Suppressor macrophage treated with lipopolysaccharide for 1 hour (primary cell): ENCODE results near the gene ELP2.

ENCODE experiments used
- DNase-seq, 3 donors: peaks; one replicate each; pipeline ENCODE4 v3.0.0-alpha.2; 2020 to 2022

ELP2 gene

GRCh38 chr18:36167692-36168218 lies 38.1 kb downstream of the ELP2 start:
- DNase-seq, result no peak

- peak in 1 of 3 donors; percentile 2 for DNase-seq
These were observed 38.6 kb downstream of the ELP2 start for GRCh38 chr18:36168296-36168695.

GRCh38 chr18:36169938-36170337 lies 40.2 kb downstream of the ELP2 start:
- DNase-seq, result no peak

GRCh38 chr18:36175481-36175880 lies 45.8 kb downstream of the ELP2 start:
- no peak for DNase-seq

GRCh38 chr18:36176177-36176584 lies 46.5 kb downstream of the ELP2 start:
- no peak for DNase-seq

- DNase-seq, result no peak
These were observed 47.0 kb downstream of the ELP2 start for GRCh38 chr18:36176711-36177110.

- DNase-seq, result no peak
These were observed 48.2 kb downstream of the ELP2 start for GRCh38 chr18:36177913-36178312.

GRCh38 chr18:36179562-36180355 lies 50.1 kb downstream of the ELP2 start:
- peak; percentile 19 to 75 (median 40) for DNase-seq

GRCh38 chr18:36181441-36181840 lies 51.7 kb downstream of the ELP2 start:
- no peak for DNase-seq

GRCh38 chr18:36181898-36182506 lies 52.3 kb downstream of the ELP2 start:
- no peak for DNase-seq

GRCh38 chr18:36183033-36183432 lies 53.3 kb downstream of the ELP2 start:
- DNase-seq, result no peak

GRCh38 chr18:36183987-36184386 lies 54.3 kb downstream of the ELP2 start:
- no peak for DNase-seq

- DNase-seq, result no peak
These were observed 55.5 kb downstream of the ELP2 start for GRCh38 chr18:36185157-36185556.

GRCh38 chr18:36185901-36186460 lies 56.3 kb downstream of the ELP2 start:
- DNase-seq, result no peak

GRCh38 chr18:36186461-36187192 lies 56.9 kb downstream of the ELP2 start:
- DNase-seq, result peak; percentile 33 to 63 (median 34)

GRCh38 chr18:36187193-36187825 lies 57.6 kb downstream of the ELP2 start, which contains the start of gene MOCOS:
MOCOS (plus strand) TSS chr18:36187497; CDS start chr18:36187540, 43 bp downstream.
- peak; percentile 62 to 88 (median 77) for DNase-seq

- DNase-seq, result peak in 1 of 3 donors; percentile 10
These were observed 58.4 kb downstream of the ELP2 start for GRCh38 chr18:36187826-36188721.

- DNase-seq, result no peak
These were observed 59.2 kb downstream of the ELP2 start for GRCh38 chr18:36188916-36189315.

GRCh38 chr18:36189486-36189885 lies 59.8 kb downstream of the ELP2 start:
- DNase-seq, result no peak

GRCh38 chr18:36191286-36191685 lies 61.6 kb downstream of the ELP2 start:
- DNase-seq, result no peak

- no peak for DNase-seq
These were observed 62.0 kb downstream of the ELP2 start for GRCh38 chr18:36191711-36192110.
